Activated naive CD8-positive, alpha-beta T cell treated with anti-CD3 and anti-CD28 coated beads, Interleukin-2, amount 10 ng/mL, durations not matched to agents 7 days and 5 days (primary cell): Measurements from ENCODE around the gene MAGEA8. TPM values are rescaled to one million over a fixed set of nuclear protein-coding genes. Genes with fewer than 3 reads are reported as not detected.

ENCODE experiments used
- total RNA-seq, 2 experiments: library from RNA; stranded (reverse); gene quantifications; one replicate each; pipeline ENCODE4 v1.2.3, GENCODE V29; 2021

Gene MAGEA8
- total RNA-seq, 2 experiments from 2014 or later, result not detected

Other genes with a start within 250 kb of the MAGEA8 start
- 10 to 100 TPM; 23.6 to 28.7 TPM for gene TMEM185A, start 249.4 kb upstream of the MAGEA8 start, total RNA-seq
- gene MAGEA11, start 169.1 kb upstream of the MAGEA8 start, total RNA-seq, result not detected
- 1 to 10 TPM in 1 of 2 experiments, under 1 TPM in 1; 0.86 to 1.4 TPM for gene HSFX1, start 107.1 kb upstream of the MAGEA8 start, total RNA-seq
- gene MAGEA9, start 99.3 kb upstream of the MAGEA8 start, total RNA-seq, result not detected
- gene HSFX4, start 48.4 kb downstream of the MAGEA8 start, total RNA-seq, result not detected
- gene EOLA2, start 57.3 kb downstream of the MAGEA8 start, total RNA-seq, result 10 to 100 TPM; 40.8 to 41.5 TPM